GM15510 (cell line): Measurements from ENCODE around the gene ASMT.
A peak's percentile ranks its signal among the peaks of the same experiment; 100 is the strongest.

Source experiments
- POLR2A ChIP-seq: IDR thresholded peaks from 3 replicates; pipeline ENCODE4 v1.6.1; 2011; ENCODE audit warnings: borderline replicate concordance; ENCODE audit not compliant: insufficient read length; ENCODE audit errors: extremely low read depth

Gene ASMT

GRCh38 chrX:1614927-1615326, at the start of gene ASMT:
Gene ASMT, plus strand, starts transcription at chrX:1615059. Its CDS starts 141 bp downstream, at chrX:1615200.
- TF ChIP-seq POLR2A, result no peak

GRCh38 chrX:1576201-1576992, 38.5 kb upstream of the ASMT start:
- TF ChIP-seq POLR2A, result no peak

- no peak for TF ChIP-seq POLR2A
Observed at GRCh38 chrX:1577845-1578244, 37.0 kb upstream of the ASMT start.

GRCh38 chrX:1578511-1579173, 36.2 kb upstream of the ASMT start:
- TF ChIP-seq POLR2A, result no peak

- no peak for TF ChIP-seq POLR2A
Observed at GRCh38 chrX:1581132-1581531, 33.7 kb upstream of the ASMT start.

GRCh38 chrX:1582686-1583437, 32.0 kb upstream of the ASMT start:
- TF ChIP-seq POLR2A, result no peak

- TF ChIP-seq POLR2A, result no peak
Observed at GRCh38 chrX:1584237-1585011, 30.4 kb upstream of the ASMT start.

GRCh38 chrX:1587161-1587560, 27.7 kb upstream of the ASMT start:
- TF ChIP-seq POLR2A, result no peak

- TF ChIP-seq POLR2A, result no peak
Observed at GRCh38 chrX:1589356-1590130, 25.3 kb upstream of the ASMT start.

- TF ChIP-seq POLR2A, result peak; percentile 88
Observed at GRCh38 chrX:1591102-1591862, 23.6 kb upstream of the ASMT start, which contains the start of gene AKAP17A. Gene AKAP17A, plus strand, starts transcription at chrX:1591604. Its CDS starts 1,859 bp downstream, at chrX:1593463.

GRCh38 chrX:1591863-1592469, 22.9 kb upstream of the ASMT start:
- TF ChIP-seq POLR2A, result no peak

GRCh38 chrX:1592470-1593142, 22.3 kb upstream of the ASMT start:
- peak; percentile 12 for TF ChIP-seq POLR2A

GRCh38 chrX:1593286-1594271, 21.3 kb upstream of the ASMT start:
- TF ChIP-seq POLR2A, result no peak
